AG08396 (cell line): ENCODE results near the gene IVL.

ENCODE experiments used
- DNase-seq: peaks from one replicate; pipeline ENCODE4 v3.0.0; 2012; ENCODE audit warnings: low spot score, mixed read lengths

Gene IVL

DNA sequence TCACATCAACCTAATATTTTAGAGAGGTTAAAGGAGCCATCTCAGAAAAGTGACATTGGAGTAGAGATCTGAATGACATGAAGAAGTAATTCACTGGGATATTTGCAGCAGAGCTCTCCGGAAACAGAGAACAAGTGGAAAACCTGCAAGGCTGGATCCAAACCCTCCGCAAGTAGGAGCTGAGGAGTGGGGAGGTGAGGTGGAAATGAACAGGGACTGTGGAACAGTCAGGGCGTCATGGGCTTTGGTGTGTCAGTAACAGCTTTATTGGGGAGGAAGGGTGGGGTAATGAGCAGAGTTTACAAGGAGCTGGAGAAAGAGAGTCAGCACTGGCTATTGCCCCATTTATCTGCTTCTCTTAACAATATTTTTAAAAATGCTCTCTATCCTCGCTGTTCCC is 9.3 kb upstream of the IVL start:
- no peak for DNase-seq

GRCh38 chr1:152899883-152900282 is 8.5 kb upstream of the IVL start:
- no peak for DNase-seq

- DNase-seq: no peak
Measured at GRCh38 chr1:152901631-152902030, 6.7 kb upstream of the IVL start.

GRCh38 chr1:152902636-152903035 is 5.7 kb upstream of the IVL start:
- no peak for DNase-seq

DNA sequence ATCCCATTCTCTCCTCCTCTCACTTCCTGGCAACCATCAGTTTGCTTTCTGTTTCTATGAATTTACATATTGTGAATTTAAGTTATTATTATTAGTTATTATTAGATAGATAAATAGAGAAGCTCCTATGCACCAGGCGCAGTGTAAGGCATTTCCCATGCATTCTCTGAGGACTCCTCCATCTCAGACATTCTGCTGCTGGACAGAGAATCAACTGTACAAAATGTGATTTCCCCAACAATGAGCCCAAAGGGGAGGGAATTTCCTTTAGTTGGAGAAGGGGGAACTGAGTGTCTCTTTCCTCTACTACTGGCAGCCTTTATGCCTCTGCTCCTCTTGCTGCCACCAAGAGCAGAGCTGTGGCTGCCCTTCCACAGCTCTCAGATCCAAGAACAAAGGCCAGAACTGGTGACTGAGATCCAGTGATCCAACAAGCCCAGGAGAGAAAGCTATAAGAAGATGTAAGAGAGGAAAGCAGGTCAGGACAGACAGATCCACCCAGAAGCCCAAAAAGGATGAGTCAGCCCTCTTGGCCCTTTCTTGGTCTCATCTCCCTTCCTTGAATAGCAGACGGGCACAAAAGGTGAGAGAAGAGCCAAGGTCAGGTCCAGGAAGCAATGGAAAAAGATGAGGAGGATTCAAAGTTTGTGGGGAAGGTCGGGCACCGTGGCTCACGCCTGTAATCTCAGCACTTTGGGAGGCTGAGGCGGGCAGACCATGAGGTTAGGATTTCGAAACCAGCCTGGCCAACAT is 3.5 kb upstream of the IVL start:
- DNase-seq: no peak

DNA sequence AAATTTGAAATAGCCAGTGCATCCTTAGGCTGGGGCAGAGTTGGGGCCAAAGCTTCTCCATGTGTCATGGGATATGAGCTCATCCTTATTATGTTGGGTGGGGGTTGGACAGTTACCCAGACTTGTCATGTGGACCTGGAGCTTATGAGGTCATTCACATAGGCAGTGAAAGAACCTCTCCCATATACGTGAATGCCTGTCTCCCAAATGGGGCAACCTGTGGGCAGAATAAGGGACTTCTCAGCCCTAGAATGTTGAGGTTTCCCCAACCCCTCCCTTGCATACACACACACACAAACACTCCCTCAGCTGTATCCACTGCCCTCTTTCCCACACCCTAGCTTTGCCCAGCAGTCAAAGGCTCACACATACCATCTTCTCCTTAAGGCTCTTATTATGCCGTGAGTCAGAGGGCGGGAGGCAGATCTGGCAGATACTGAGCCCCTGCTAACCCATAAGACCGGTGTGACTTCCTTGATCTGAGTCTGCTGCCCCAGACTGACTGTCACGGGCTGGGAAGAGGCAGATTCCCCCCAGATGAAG is 2.3 kb upstream of the IVL start:
- DNase-seq: peak; percentile 62

DNA sequence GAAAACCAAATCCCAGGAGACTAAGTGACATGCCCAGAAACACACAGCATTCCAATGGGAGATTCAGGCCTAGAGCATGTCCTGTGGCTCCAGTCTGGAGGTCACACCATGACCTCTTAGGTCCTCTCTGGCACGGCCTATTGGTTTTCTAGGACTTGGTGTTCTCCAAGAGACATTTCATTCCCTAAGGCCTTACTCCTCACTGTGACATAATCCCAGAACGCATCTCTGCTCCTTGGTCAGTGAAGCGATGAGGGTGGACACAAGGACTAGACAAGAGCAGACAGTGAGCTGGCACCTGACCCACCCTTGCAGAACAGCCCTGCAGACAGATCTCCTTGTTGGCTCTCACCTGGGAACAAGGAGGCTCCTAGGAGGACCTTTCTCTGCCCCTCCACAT is 860 bp downstream of the IVL start:
- DNase-seq: no peak

GRCh38 chr1:152912471-152912870 is 4.1 kb downstream of the IVL start:
- DNase-seq: no peak

DNA sequence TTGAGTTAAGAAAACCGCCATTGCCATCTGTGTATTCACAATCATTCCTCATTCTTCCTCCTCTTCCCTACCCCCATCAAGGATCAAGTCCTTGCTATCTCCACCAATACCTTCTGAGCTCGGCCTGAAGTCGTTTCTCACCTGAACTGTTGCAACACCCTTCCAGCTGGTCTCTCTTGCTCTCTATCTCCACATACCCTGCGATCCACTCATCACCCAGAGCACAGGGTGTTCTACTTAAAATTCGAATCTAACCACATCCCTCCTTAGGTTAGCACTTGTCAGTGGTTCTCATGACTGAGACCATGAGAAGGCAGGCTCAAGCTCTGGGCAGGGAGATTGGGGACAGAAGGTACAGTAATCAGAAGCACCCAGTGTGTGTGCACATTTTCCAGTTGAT is 4.6 kb downstream of the IVL start:
- DNase-seq: no peak

DNA sequence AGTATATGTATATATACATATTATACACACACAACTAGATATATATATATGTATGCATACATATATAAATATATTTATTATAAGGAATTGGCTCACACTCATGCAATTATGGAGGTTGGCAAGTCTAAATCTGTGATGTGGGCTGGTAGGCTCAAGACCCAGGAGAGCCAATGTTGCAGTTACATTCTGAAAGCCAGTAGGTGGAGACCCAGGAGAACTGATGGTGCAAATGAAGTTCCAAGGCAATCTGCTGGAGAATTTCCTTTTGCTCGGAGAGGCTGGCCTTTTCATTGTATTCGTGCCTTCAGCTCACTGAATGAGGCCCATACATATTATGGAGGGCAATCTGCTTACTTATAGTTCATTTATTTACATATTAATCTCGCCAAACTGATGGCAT is 9.4 kb downstream of the IVL start:
- no peak for DNase-seq

GRCh38 chr1:152919071-152919470 is 10.7 kb downstream of the IVL start:
- no peak for DNase-seq

DNA sequence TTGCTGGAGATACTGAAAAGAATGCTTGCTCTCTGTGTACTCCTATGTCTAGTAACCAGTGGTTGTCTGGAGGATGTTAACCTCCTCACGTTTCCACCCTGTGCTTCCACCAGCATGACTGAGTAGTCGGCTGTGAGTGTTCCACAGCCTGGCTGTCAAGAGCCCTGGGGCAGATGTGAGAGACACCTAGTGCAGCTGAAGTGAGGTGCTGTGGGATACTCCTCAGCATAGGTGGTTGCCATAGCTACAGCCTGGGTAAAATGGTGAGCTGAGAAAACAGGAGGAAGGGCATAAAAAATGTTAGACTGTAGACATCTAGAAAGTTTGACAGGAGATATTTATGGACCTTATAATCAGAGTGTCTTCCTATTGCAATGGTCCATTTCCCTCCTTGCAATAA is 15.8 kb downstream of the IVL start:
- DNase-seq: no peak

GRCh38 chr1:152926091-152926490 is 17.7 kb downstream of the IVL start:
- DNase-seq: peak; percentile 52

- DNase-seq: no peak
Measured at GRCh38 chr1:152928671-152929070, 20.3 kb downstream of the IVL start.

DNA sequence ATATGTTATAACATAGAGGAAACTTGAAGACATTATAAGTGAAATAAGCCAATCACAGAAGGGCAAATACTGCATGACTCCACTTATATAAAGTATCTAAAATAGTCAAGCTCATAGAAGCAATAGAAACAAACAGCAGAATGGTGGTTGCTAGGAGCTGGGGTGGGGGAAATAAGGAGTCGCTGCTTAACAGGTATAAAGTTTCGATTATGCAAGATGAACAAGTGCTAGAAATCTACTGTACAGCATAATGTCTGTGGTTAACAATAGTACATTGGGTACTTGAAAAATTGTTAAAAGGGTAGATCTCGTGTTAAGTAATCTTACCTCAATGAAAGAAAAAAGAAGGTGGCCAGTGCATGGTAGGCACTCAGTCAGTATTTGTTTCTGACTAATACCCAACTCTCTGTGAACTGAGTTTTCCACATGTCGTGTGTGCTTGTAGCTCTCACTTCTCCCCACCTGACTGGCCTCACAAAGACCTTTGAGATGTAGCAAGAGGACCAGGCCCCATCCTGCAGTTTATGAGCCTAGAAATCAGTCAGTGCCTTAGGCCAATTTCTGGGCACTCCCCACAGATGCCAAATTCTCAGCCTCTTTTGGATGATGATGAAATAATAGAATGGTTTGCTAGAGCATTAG is 23.9 kb downstream of the IVL start:
- DNase-seq: no peak

GRCh38 chr1:152933196-152933595 is 24.9 kb downstream of the IVL start:
- no peak for DNase-seq

DNA sequence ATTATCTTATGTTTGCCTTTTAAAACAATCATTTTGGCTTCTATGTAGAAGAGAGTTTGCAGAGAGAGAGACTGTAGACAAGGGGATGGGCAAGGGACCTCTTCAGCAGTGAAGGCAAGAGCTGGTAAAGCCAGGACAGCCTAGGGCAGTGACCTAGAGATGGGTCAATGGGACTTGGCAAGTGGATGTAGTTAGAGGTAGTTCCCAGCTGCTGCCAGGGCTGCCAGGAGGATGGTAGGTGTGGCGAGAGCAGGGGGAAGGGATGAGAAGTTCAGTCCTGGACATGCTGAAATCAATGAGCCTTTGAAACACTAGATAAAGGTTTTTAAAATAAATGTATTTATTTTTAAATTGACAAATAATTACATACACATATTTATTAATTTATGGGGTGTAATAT is 32.3 kb downstream of the IVL start:
- no peak for DNase-seq

DNA sequence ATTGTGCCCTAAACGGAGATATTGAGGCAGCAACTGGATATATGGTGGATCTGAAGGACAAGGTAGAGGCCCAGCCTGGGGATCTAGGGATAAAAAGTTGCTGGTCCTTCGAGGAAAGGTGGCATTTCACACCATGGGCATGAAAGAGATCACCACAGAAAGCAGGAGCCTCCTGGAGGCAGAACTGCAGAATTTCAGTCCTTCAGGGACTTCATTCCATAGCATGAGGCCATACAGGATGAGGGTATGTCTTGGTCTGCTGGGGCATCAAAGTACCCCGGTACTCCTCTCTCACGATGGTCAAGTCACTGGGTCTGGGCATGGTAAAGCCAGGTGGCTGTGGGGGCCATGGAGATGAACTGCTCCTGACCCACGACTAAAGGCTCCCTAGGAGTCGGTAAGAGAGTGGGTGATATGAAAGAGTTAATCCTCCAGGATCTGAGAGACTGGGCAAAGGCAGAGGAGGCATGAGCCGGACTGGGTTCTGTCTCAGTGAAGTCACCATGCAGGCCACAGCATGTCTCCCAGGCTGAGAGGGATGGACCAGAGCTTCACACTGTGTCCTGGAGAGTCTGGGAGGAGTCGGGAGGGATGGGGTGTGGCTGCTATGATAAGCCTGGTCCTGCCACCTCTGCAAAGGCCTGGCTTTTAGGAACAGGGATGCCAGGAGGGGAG is 32.8 kb downstream of the IVL start:
- no peak for DNase-seq

DNA sequence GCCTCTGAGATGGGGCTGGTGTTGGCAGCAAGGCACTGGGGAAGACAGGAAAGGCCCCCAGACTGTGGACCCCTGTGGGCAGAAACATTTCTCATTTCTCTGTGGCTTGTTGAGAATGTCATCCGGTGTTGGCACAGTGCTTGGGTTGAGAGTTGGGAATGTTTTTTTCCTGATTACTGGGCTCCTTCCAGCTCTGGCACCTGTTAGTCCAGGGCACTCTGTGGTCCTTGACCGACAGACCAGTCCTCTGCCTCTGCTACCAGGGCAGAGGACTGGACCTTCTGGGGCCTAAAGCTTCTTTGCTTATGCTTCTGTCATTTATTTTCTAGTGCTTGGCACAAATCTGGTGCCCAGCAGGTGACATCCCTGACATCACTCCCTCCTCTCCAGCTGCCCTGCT is 33.8 kb downstream of the IVL start:
- no peak for DNase-seq

- DNase-seq: no peak
Measured at GRCh38 chr1:152946248-152946647, 37.9 kb downstream of the IVL start.

DNA sequence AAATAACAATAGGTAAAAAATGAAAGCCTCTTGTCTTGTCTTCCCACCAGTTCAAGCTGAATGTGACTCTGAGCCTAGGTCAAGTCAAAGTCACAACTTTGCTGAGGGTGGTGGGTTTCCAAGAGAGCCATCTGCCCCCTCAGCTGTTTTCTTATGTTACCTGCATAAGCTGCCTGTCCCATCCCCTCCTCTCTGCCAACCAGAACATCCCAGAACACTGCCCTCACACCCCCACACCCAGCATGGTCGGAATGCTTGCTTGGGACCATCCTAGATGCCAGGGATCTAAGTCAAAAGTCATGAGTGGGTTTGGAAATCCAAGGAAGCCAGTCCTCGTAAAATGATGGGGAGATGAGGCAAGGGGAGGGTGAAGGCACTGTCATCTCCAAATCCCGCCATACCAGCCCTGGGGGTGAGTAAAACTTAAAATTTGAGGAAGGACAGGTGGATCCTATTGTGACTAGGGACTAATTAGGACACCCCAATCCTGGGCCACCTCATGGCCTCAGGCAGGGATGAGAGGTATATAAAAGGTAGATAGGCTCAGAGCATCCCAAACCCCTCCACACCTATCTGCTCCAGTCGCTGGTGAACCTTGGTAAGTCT is 38.4 kb downstream of the IVL start, which contains the start of gene SPRR5:
SPRR5 (plus strand) TSS at position 556 of the 606 bp plus-strand sequence. CDS start 1,349 bp downstream, outside the sequence.
- DNase-seq: no peak

GRCh38 chr1:152951711-152952110 is 43.4 kb downstream of the IVL start:
- DNase-seq: no peak

- DNase-seq: no peak
Measured at GRCh38 chr1:152953761-152954160, 45.4 kb downstream of the IVL start.
